HuH-7.5 (cell line): Measurements from ENCODE around the gene CACNA2D3.
"Not testable (repeated sequence)": the region's sequence is repeated elsewhere in the genome, so short reads cannot be mapped to it uniquely, and the experiment has no call there.

Experiments
- DNase-seq: peaks from one replicate; pipeline ENCODE4 v3.0.0; 2011; ENCODE audit warnings: low spot score

Gene CACNA2D3

DNA sequence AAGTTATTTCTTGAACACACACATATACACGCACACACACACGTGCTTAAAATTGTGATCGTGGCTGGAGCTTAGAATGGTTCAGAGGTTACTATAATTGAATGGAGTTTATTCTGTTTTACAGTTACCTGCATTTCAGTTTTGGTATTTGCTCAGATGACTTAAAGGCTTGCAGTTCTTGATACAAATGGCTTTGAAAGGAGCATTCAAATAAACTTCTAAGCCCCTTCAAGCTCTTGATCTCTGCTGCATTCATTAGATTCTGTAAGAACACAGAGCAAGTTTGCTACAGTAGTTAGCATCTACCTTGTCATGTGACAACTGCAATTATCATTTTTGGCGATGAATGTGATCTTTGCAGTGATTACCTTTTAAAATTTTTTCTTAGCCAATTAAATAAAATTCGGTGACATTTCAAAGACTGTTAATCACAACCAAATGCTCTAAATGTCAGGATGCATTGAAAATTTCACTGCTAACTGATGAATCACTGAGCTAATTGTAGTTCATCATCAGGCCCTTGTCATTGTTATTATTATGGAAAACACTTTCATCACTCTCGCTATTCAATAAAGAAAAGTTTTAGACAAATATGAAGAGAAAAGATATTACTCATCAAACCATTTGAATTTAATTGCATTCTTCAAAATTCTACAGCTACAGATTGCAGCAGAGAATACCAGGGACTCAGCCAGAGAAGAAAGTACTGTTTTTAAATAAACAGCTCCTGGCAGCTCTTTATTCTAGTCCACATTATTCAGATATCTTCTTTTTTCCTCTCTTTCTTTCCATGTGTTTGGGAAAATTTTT lies 509.4 kb downstream of the CACNA2D3 start:
- DNase-seq: no peak

DNA sequence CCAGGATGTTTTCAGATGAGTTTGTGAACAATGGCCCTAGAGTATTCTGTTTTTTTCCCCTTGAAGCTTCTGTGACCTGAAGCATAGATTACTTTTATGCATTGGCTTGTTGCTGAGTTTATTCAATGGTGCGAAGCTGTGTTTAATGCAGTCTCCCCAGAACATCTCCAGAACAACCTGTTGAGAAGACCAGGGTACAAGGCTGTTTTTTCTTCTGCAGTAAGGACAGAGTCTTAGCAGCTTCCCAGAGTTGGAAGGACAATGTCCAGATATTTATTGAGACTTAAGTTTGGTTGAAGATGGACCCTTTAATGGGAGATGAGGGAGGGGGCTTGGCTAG lies 509.9 kb downstream of the CACNA2D3 start:
- no peak for DNase-seq

DNA sequence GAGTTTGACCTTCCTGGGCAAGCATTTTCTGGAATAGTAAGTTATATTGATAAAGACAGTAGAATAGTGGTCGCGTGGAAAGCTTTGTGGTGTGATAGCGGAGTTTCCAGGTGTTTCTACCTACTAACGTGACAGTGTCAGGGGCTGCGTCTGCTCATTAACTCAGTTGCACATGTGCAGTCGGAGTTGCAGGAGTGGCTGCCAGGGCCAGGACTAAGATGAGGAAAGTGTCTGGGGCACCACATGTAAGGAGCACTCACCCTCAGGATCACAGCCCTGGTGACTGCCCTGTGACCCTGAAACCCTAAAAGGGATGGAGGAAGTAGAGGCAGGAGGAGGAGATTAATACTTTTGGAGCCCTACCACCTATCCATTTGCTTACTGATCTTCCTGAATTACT lies 510.5 kb downstream of the CACNA2D3 start:
- no peak for DNase-seq

DNA sequence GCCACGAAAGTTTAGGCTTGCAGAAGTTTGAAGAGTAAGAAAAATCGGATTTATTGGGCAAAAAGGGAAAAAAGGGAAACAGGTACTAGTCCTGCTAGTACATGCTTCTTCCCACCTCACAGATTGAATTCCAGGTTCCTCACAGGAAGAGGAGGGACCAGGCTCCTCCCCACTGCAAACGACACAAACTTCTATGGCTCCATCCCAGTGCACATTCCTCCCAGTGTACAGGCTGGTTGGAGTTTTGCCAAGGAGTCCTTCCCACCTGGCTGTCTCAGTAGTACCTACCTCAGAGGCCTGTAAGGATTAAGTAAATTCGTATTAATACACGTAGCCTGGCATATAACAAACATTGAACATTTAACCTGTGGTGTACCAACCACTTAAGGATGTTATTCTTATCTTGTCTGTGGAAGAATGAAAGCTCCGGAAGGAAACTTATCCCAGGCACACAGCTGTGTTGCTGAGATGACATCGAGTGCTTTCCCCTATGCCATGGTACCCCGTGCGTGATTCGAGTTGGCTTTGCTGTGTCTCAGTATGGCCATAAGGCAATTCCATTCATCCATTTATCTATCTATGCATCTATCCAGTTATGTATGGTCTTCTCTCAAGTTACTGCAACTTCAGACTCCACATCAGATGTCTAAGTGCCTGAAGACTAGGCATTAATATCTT lies 511.2 kb downstream of the CACNA2D3 start:
- DNase-seq: no peak

DNA sequence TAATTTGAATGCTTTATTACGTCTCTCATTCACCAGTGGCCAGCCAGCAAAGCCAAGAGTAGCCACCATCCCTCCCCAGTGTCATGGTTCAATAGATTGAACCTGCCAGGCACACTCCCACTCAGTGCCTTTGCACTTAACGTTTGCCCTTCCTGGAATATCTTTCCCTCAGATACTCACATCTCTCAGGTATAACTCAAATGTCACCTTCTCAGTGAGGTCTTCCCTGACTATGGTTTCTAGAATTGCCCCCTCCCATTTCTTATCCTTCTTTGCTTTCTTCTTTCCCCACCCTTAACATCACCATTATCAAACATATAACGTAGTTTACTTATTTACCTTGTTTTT lies 511.7 kb downstream of the CACNA2D3 start:
- no peak for DNase-seq

DNA sequence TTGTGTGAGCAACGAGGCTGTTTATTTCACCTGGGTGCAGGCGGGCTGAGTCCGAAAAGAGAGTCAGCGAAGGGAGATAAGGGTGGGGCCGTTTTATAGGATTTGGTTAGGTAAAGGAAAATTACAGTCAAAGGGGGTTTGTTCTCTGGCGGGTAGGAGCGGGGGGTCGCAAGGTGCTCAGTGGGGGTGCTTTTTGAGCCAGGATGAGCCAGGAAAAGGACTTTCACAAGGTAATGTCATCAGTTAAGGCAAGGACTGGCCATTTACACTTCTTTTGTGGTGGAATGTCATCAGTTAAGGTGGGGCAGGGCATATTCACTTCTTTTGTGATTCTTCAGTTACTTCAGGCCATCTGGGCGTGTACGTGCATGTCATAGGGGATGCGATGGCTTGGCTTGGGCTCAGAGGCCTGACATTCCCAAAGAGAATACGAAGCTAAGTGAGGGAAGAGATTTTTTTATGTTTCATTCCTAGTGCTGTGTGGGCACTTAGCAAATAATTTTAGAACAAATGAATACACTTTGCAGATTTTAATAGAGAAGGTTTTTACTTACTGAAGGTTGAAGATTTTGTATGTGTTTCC lies 517.5 kb downstream of the CACNA2D3 start:
- not testable (repeated sequence) for DNase-seq

DNA sequence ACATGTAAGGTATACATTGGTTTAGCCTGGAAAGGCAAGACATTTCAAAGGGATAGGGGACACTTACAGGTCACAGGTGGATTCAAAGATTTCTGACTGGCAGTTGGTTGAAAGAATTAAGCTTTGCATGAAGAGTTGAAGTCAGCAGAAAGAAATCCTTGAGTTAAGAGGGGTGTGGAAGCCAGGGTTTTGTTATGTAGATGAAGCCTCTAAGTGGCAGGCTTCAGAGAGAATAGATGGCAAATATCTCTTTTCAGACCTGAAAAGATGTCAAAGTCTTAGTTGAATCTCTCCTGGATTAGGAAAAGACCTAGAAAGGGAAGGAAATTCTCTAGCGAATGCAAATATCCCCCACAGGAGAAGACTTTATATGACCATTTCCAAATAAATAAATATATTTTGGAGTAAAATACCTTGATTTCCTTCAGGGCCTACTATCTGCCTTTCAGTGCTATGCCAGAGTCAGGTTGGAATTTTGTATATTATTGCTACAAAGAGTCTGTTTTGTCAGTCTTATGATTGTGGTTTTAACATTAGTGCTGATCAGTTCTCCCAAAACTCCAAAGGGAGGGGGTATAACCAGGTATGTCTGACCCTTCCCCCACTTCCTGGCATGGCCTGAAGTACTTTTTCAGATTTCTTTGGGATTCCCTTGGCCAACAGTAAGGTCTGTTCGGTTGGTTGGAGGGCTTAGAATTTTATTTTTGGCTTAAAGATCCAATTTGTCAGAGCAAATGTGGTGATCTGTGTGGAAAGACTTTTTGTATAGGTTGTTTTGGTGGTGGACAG lies 519.1 kb downstream of the CACNA2D3 start:
- no peak for DNase-seq

DNA sequence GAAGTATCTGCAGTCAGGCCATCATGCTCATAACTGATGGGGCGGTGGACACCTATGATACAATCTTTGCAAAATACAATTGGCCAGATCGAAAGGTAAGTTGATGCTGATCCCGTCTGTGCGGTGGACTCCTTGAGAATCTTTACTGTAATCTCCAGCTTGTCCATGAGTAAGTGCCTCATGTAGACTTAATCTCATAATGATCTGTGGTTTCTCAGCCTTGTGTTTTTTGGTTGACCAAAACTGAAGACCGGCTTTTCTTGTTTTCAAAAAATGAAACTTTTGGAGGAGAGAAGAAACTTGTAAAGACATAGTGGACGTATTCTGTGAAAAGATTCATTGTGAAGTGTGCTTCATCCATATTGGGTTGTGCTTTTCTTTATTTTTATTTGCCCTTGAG lies 519.8 kb downstream of the CACNA2D3 start:
- no peak for DNase-seq

DNA sequence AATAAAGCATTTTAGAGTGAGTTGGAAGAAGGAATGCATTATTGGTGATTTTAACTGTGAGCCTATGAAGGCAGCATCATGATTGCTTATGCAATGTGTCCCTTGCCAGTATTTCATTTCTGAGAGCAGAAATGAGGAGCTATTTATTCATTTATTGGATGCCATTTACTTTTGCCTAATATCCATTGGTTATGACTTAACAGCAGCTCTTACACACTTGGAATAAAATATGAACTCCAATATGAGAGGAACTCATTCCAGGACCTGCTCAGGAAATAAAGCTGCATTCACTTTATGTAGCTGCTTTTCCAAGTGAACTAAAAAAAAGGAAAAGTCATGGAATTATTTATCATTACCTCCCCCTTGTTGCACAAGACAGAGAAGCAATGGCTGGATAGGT lies 525.4 kb downstream of the CACNA2D3 start:
- DNase-seq: no peak

DNA sequence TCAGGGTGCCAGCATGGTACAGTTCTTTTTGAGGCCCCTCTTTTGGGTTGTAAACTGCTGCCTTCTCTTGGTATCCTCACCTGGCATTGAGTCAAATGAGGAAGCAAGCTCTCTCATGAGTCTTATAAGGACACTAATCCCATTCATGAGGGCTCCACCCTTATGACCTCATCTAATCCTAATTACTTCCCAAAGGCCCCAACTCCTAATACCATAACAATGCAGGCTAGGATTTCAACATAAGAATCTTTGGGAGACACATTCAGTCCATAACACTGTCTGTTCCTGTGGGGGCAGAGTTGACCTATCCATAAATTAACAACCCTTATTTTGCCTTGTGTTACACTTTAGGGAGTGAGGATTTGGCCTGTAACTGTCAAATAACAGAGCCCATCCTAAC lies 527.2 kb downstream of the CACNA2D3 start:
- no peak for DNase-seq

DNA sequence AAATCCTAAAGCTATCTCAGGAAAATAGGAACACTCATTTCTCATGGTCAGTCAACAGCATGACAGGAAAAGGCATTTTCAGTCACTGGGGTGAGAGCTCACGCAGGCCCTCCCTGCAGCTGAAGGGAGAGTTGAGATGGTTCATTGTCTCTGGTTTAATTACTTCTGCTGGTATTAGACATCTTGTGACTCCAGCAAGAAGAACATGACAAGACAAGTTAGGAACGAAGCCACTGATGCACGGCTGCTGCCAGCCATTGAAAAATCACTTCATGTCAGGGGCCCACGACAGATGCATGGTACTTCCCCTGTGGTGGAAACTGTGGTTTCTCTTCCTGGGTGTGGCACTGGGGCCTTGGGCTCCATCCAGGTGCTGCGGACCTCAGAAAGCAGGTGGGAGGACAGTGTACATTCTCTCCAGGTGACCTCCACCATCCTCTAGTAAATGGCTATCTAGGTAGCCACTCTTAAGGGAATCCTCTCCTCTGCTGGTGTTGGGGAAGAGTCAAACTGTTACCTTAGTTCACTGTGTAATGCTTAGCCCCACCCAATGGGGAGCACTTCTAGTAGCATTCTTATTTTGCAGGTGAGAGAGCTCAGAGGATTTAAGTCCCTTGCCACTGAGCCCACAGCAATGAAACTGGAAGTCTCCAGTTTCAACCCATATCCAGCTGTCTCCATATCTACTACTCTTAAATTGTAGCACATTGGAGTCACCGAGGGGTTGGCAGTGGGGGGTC lies 531.3 kb downstream of the CACNA2D3 start:
- no peak for DNase-seq

DNA sequence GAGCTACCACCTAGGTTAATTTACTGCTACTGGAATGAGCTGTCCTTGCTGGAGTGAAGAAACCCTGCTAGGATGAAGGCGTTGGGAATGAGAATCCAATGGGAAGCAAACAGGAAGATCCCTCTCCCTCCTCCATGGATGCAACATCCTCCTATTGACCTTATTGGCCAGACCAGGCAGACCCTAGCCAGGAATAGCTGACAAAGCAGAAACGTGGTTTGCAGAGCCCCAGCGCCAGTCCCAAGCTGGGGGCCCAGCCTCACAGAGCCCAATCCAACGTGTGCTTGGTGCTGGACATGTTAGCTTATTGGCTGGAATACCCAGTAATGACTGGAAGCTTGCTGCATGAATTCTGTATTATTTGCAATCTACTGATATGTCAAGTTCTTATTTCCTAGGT lies 532.4 kb downstream of the CACNA2D3 start:
- DNase-seq: no peak

DNA sequence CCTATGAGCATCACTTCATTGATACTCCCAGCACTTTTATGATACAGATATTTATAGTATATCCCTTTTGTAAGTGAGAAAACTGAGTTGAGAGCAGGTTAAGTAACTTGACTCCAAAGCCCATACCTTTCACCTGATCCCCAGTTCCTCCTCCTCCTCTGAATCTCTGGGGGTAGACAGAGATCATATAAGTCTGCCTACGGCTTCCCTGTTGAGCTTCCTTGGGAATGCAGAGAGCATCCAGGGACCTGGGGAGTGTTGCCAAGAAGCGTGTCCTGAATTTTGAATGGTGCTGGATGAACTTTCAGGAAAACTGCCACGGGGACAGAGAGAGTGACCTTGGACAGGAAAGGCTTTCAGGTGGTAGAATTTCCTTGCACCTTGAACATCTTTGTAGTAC lies 537.0 kb downstream of the CACNA2D3 start:
- DNase-seq: no peak

DNA sequence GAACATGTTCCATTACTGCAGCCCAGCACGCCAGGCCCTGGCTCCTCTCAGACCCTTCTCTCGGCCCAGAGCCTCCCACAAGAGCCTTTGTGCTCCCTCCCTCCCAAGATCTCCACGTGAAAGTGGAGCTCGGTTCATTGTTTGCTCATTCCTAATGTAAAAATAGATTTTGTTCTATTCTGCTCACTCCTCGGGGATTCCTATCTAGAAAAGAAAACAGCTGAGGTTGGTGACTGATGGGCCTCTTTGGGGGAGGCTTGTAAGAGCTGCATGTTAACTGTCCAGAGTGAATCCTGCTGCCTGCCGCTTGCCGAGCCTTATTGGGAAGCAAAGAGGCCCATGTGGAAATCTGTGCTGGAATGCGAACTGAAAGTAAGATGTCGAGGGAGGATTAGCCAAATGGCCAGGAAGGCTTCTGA lies 538.4 kb downstream of the CACNA2D3 start:
- DNase-seq: no peak

DNA sequence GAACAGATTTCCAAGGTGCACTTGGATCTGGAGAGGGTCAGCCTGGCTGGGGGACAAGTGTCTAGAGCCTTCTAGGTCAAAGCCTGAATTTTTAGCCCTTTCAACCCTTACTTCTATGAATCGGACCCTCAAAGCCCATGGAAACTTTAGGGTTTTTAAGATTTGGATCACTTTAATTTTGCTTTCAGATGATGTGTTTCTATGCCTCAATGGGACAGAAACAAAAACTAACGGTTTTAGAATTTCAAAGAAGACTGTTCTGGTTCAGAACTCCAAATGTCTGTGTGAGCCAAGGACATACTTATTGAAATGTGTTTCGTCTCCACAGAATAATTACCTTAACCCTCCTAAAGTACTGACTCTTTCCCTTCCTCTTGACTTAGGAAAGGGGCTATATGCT lies 538.8 kb downstream of the CACNA2D3 start:
- DNase-seq: no peak

DNA sequence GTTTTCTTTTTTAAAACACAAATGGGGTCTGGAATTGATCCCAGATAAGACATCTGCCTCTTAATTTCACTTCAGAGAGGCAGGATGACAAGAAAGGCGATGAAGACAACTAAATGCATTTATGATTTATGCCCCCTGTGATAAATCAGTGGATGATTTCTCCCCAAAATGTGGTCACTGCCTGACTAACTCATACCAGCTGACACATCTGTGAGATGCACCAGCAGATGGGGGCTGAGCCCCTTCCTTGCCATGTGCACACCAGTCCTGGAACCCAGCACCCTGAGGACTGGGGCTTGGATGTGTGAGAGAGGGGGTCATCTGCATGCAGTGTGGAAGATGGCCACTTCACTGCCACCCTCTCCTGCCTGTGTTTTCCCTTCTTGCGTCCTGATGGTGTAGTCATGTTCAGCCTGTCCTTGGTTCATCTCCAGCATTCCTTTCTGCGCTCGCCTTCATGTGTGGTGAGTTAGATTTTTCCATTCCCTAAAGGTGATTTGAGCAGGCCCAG lies 541.2 kb downstream of the CACNA2D3 start:
- DNase-seq: no peak

DNA sequence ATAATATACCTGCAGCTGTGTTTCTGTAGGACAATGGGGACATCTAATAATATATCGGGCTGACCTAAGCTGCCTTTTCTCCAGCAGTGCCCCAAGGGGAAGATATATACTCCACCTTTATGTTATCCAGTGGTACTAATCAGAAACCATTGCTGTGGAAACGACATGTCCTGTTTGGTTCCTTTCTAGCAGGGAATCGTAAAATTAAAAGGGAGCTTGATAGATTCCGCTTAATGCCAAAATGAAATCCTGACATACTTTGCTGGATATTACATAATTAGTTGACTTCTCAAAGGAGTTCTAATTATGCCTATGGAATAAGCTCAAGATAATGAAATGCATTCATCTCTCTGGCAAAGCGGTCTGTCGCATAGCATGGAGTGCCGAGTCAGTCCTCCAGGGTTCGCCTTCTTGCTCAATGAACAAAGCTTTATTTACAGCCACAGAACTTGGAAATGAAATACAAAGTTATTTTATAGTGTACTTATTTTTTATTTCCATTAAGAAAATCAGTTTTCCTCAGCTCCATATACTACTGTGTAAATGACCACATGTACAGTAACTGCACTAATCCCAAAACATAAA lies 542.8 kb downstream of the CACNA2D3 start:
- no peak for DNase-seq

DNA sequence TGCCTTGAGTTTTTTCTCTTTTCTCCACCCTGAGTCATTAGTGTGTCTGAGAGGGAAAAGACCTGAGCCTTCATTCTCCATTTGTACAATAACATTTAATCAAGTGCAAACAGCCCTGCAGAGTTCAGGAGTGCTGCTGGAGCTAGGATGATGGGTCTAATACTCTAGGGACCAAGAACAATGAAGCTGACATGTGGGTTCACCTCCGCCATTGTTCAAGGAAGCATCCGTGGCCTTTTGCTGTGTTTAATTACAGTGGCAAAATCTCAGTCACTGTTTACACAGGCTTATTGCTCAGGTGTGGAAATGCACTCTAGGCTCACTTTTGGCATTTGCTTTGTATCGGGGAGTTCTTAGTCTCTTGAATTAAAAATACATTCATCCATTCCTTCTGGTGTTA lies 545.9 kb downstream of the CACNA2D3 start:
- DNase-seq: no peak

DNA sequence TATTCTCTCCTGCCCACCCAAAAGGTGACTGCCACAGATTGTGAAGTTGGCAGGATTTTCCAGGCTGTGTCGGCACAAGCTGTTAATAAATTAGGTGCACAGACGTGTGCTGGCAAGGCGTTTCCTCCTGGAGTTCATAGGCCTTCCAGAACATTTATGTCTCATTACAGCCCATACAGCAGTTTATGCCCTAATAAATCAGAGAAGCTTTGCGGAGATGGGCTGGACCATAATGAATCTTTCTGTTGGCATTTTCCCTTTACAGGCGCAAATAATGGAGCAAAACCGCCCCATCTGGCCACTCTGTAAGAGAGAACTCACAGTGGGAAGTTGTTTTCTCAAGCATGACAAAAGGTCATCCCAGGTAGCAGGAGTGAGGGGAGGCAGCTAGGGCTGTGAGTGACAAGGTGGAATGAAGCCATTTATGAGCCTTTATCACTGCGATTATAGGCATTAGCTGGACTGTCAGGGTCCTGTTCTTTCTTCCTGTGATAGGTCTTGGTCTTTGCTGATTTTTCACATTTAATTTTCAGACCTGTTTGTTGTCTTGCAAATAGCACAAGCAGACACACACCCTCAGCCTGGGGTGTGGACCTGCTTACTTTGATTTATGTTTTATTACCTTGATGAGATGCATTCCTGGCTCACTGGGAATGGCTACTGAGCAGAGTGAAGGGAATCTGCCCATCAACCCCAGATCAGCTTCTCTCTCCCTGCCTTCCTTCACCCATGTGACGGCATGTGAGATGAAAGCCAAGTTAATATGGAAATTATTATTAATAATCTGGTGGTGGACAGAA lies 548.0 kb downstream of the CACNA2D3 start:
- DNase-seq: no peak

DNA sequence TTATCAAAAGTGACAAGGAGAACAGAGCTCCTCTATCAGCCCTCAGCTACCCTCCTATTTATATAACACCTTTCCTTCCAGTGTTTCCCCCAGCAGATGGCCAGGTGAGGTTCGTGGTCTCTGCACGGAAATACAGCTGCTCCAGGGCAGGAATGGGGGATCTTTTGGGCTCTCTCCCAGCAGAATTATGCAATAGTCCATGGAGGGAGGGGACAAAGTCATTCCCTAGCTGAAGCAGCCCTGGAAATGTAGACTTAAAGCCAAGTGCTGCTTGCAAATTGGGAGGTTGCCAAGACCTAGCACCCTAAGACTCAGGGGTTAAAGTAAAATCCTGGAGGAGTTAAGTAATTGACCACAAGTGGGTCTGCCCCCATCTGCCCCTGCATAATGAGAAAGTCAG lies 549.2 kb downstream of the CACNA2D3 start:
- DNase-seq: no peak

DNA sequence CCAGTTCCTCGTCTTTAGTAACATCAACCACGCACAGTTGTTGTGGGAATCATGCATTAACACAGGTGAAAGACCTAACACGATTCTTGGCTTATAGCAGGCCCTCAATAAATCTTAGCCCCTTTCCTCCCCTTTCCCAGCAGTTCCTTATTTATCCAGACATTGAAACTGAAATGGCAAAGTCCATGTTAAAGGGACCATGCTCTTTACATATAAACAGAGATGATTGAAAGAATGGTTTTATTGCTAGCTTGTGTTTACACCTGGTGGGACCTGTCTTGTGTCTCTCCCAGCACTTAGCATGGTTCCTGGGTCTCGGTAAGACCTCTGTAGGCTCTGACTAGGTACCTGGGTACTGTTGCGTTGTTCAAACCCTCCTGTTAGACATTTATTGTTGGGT lies 553.7 kb downstream of the CACNA2D3 start:
- no peak for DNase-seq
